ENCODE data around the gene ZDHHC9.

Gene ZDHHC9

GRCh38 chrX:129793604-129794191 is 50.0 kb downstream of the ZDHHC9 start:
- no peak overlapping the region for H3K4me3 ChIP-seq (ENCODE audit: low read depth, low read length)
- H2BK5ac ChIP-seq (ENCODE audit: low read depth, low read length, poor library complexity): no peak overlapping the region
- H2AK5ac ChIP-seq (ENCODE audit: low read length): no peak overlapping the region
- H2BK12ac ChIP-seq (ENCODE audit: low read length): no peak overlapping the region
- H3K27ac ChIP-seq (ENCODE audit: low read depth, low read length): no peak overlapping the region
- no peak overlapping the region for H4K8ac ChIP-seq (ENCODE audit: low read depth, low read length)
- no peaks in the 10 kb centered on the region for H3K4me1 ChIP-seq (ENCODE audit: control insufficient read depth in 1 of 2, insufficient read depth in 2 of 2, low read length in 2 of 2)
- H4K91ac ChIP-seq (ENCODE audit: low read depth, low read length): no peak overlapping the region
- H3K4ac ChIP-seq (ENCODE audit: low read depth, low read length): no peak overlapping the region
- no peaks in the 10 kb centered on the region for H3K79me2 ChIP-seq (ENCODE audit: control insufficient read depth, insufficient read depth, low read length, poor library complexity)
- DNase-seq: no peak
- no peak overlapping the region for H3K18ac ChIP-seq (ENCODE audit: low read length)
- no peak overlapping the region for H2BK120ac ChIP-seq (ENCODE audit: insufficient read depth, low read length, poor library complexity)
- no peaks in the 10 kb centered on the region for H3K79me1 ChIP-seq (ENCODE audit: low read length)
- peaks cover 0 to 2% of the 10 kb centered on the region in 2 experiments for H3K36me3 ChIP-seq (ENCODE audit: control insufficient read depth in 1 of 2, insufficient read depth in 2 of 2, low read length in 2 of 2)
- no peak overlapping the region for H3K9ac ChIP-seq (ENCODE audit: low read length)
- no peak overlapping the region for H4K12ac ChIP-seq (ENCODE audit: low read depth, low read length)
- H3K9me3 ChIP-seq (ENCODE audit: insufficient read depth, low read depth, low read length): no peaks in the 10 kb centered on the region
- no peak overlapping the region for H3K23ac ChIP-seq (ENCODE audit: low read length)
- no peak overlapping the region for H3K4me2 ChIP-seq (ENCODE audit: low read length)
- no peak overlapping the region for H2AFZ ChIP-seq (ENCODE audit: insufficient read depth, low read length, poor library complexity)
- no peaks in the 10 kb centered on the region for H3K27me3 ChIP-seq (ENCODE audit: insufficient read depth, low read length)
- no CpG with 5 or more reads among the region's 20 CpGs for WGBS (ENCODE audit: extremely low coverage, insufficient coverage, insufficient read length)
- H3K14ac ChIP-seq (ENCODE audit: low read length): no peak overlapping the region

DNA sequence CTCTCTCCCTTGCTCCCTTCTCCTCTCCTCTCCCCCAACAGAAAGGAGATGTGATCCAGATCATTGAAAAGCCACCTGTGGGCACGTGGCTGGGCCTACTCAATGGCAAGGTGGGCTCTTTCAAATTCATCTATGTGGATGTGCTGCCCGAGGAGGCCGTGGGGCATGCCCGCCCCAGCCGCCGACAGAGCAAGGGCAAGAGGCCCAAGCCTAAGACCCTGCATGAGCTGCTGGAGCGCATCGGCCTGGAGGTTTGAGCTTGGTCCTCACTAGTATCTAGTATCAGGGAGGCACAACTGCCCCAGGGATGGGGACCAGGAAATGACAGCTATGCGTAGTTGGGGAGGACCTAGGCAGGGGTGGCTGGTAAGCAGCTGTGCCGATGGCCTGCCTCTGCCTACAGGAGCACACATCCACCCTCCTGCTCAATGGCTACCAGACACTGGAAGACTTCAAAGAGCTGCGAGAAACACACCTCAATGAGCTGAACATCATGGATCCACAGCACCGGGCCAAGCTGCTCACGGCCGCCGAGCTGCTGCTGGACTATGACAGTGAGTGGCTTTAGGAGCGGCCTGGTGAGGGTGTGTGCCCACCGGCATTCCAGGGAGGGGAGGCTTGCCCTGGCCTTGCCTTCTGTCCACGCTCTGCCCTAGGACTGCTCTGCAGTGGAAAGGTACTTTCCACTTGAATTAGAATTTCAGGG is 50.9 kb downstream of the ZDHHC9 start:
- Histone ChIP-seq H3K9ac (ENCODE audit: low read length) (no peak overlapping the region), H3K4ac (ENCODE audit: low read depth, low read length) (no peak overlapping the region), H4K12ac (ENCODE audit: low read depth, low read length) (no peak overlapping the region), H2AFZ (ENCODE audit: insufficient read depth, low read length, poor library complexity) (no peak overlapping the region), H4K91ac (ENCODE audit: low read depth, low read length) (no peak overlapping the region), H3K14ac (ENCODE audit: low read length) (no peak overlapping the region), H3K4me1 (ENCODE audit: control insufficient read depth in 1 of 2, insufficient read depth in 2 of 2, low read length in 2 of 2) (no peaks in the 10 kb centered on the region), H3K4me3 (ENCODE audit: low read depth, low read length) (no peak overlapping the region), H3K27ac (ENCODE audit: low read depth, low read length) (no peak overlapping the region), H3K79me1 (ENCODE audit: low read length) (no peaks in the 10 kb centered on the region), H2BK12ac (ENCODE audit: low read length) (no peak overlapping the region), H3K4me2 (ENCODE audit: low read length) (no peak overlapping the region), H3K27me3 (ENCODE audit: insufficient read depth, low read length) (no peaks in the 10 kb centered on the region), H4K8ac (ENCODE audit: low read depth, low read length) (no peak overlapping the region), H2BK5ac (ENCODE audit: low read depth, low read length, poor library complexity) (no peak overlapping the region), H2BK120ac (ENCODE audit: insufficient read depth, low read length, poor library complexity) (no peak overlapping the region), H3K23ac (ENCODE audit: low read length) (no peak overlapping the region), H3K79me2 (ENCODE audit: control insufficient read depth, insufficient read depth, low read length, poor library complexity) (no peaks in the 10 kb centered on the region), H3K36me3 (ENCODE audit: control insufficient read depth in 1 of 2, insufficient read depth in 2 of 2, low read length in 2 of 2) (peaks cover 0 to 1% of the 10 kb centered on the region in 2 experiments), H3K18ac (ENCODE audit: low read length) (no peak overlapping the region), H2AK5ac (ENCODE audit: low read length) (no peak overlapping the region), H3K9me3 (ENCODE audit: insufficient read depth, low read depth, low read length) (no peaks in the 10 kb centered on the region)
- DNase-seq: no peak
- no CpG with 5 or more reads among the region's 18 CpGs for WGBS (ENCODE audit: extremely low coverage, insufficient coverage, insufficient read length)

DNA sequence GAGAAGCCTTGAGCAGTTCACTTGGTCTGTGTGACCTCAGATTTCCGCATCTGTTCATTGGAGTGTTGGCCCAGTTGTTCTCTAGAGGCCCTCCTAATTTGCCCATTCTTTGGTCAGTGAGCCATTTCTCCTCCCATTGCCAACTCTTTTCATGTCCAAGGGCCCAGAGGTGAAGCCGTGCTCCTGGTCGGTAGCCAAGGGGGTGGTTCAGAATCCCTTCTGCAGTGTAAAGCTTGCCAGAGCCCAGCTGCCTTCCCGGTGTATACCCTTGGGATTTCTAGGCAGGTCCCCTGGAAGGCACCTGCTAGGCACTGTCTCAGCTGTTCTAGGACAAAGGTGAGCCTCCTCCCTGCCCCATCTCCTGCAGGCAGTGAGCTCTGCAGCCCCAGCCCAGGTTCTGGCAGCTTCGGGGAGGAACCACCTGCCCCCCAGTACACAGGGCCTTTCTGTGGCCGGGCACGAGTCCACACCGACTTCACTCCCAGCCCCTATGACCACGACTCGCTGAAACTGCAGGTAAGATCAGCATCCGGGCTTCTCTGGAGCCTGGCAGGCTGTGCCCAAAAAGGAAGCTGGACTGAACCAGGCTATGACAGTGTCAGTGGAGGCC is 51.6 kb downstream of the ZDHHC9 start:
- no peak overlapping the region for H4K12ac ChIP-seq (ENCODE audit: low read depth, low read length)
- H2BK120ac ChIP-seq (ENCODE audit: insufficient read depth, low read length, poor library complexity): no peak overlapping the region
- no peaks in the 10 kb centered on the region for H3K27me3 ChIP-seq (ENCODE audit: insufficient read depth, low read length)
- no peak overlapping the region for H3K4ac ChIP-seq (ENCODE audit: low read depth, low read length)
- WGBS (ENCODE audit: extremely low coverage, insufficient coverage, insufficient read length): no CpG with 5 or more reads among the region's 11 CpGs
- H3K27ac ChIP-seq (ENCODE audit: low read depth, low read length): no peak overlapping the region
- H4K8ac ChIP-seq (ENCODE audit: low read depth, low read length): no peak overlapping the region
- no peak overlapping the region for H3K4me2 ChIP-seq (ENCODE audit: low read length)
- no peak overlapping the region for H2BK12ac ChIP-seq (ENCODE audit: low read length)
- H4K91ac ChIP-seq (ENCODE audit: low read depth, low read length): no peak overlapping the region
- H3K4me3 ChIP-seq (ENCODE audit: low read depth, low read length): no peak overlapping the region
- H3K4me1 ChIP-seq (ENCODE audit: control insufficient read depth in 1 of 2, insufficient read depth in 2 of 2, low read length in 2 of 2): no peaks in the 10 kb centered on the region
- H3K23ac ChIP-seq (ENCODE audit: low read length): no peak overlapping the region
- H2BK5ac ChIP-seq (ENCODE audit: low read depth, low read length, poor library complexity): no peak overlapping the region
- no peak overlapping the region for H2AK5ac ChIP-seq (ENCODE audit: low read length)
- H3K79me2 ChIP-seq (ENCODE audit: control insufficient read depth, insufficient read depth, low read length, poor library complexity): no peaks in the 10 kb centered on the region
- H3K18ac ChIP-seq (ENCODE audit: low read length): no peak overlapping the region
- H3K14ac ChIP-seq (ENCODE audit: low read length): no peak overlapping the region
- DNase-seq: no peak
- H3K9me3 ChIP-seq (ENCODE audit: insufficient read depth, low read depth, low read length): no peaks in the 10 kb centered on the region
- no peak overlapping the region for H3K9ac ChIP-seq (ENCODE audit: low read length)
- no peaks in the 10 kb centered on the region for H3K36me3 ChIP-seq (ENCODE audit: control insufficient read depth in 1 of 2, insufficient read depth in 2 of 2, low read length in 2 of 2)
- no peak overlapping the region for H2AFZ ChIP-seq (ENCODE audit: insufficient read depth, low read length, poor library complexity)
- no peaks in the 10 kb centered on the region for H3K79me1 ChIP-seq (ENCODE audit: low read length)

- no peaks in the 10 kb centered on the region for H3K27me3 ChIP-seq (ENCODE audit: insufficient read depth, low read length)
- H3K14ac ChIP-seq (ENCODE audit: low read length): no peak overlapping the region
- H3K9me3 ChIP-seq (ENCODE audit: insufficient read depth, low read depth, low read length): no peaks in the 10 kb centered on the region
- H3K79me1 ChIP-seq (ENCODE audit: low read length): no peaks in the 10 kb centered on the region
- H3K4me2 ChIP-seq (ENCODE audit: low read length): no peak overlapping the region
- no peak overlapping the region for H3K4ac ChIP-seq (ENCODE audit: low read depth, low read length)
- H4K12ac ChIP-seq (ENCODE audit: low read depth, low read length): no peak overlapping the region
- no peak overlapping the region for H3K9ac ChIP-seq (ENCODE audit: low read length)
- no peak overlapping the region for H3K18ac ChIP-seq (ENCODE audit: low read length)
- H2BK120ac ChIP-seq (ENCODE audit: insufficient read depth, low read length, poor library complexity): no peak overlapping the region
- no peak overlapping the region for H2AK5ac ChIP-seq (ENCODE audit: low read length)
- WGBS (ENCODE audit: extremely low coverage, insufficient coverage, insufficient read length): no CpG with 5 or more reads among the region's 8 CpGs
- H3K79me2 ChIP-seq (ENCODE audit: control insufficient read depth, insufficient read depth, low read length, poor library complexity): no peaks in the 10 kb centered on the region
- H2AFZ ChIP-seq (ENCODE audit: insufficient read depth, low read length, poor library complexity): no peak overlapping the region
- DNase-seq: no peak
- no peak overlapping the region for H2BK5ac ChIP-seq (ENCODE audit: low read depth, low read length, poor library complexity)
- no peak overlapping the region for H4K91ac ChIP-seq (ENCODE audit: low read depth, low read length)
- no peaks in the 10 kb centered on the region for H3K36me3 ChIP-seq (ENCODE audit: control insufficient read depth in 1 of 2, insufficient read depth in 2 of 2, low read length in 2 of 2)
- no peak overlapping the region for H2BK12ac ChIP-seq (ENCODE audit: low read length)
- no peak overlapping the region for H3K23ac ChIP-seq (ENCODE audit: low read length)
- no peak overlapping the region for H3K27ac ChIP-seq (ENCODE audit: low read depth, low read length)
- H3K4me3 ChIP-seq (ENCODE audit: low read depth, low read length): no peak overlapping the region
- H3K4me1 ChIP-seq (ENCODE audit: control insufficient read depth in 1 of 2, insufficient read depth in 2 of 2, low read length in 2 of 2): peaks cover 2 to 3% of the 10 kb centered on the region in 2 experiments
- no peak overlapping the region for H4K8ac ChIP-seq (ENCODE audit: low read depth, low read length)
Measured at GRCh38 chrX:129791336-129791735, 52.4 kb downstream of the ZDHHC9 start.
